ENCODE data around the gene SEPTIN10. TPM values are rescaled to one million over a fixed set of nuclear protein-coding genes. Genes with fewer than 3 reads are reported as not detected.

The SEPTIN10 gene
- total RNA-seq, 2 donors from 2014 or later, result 44.9 to 46.5 TPM

- Histone ChIP-seq H3K9me3 (no peaks in the 10 kb centered on the region), H3K36me3 (replicated peaks in 1 of 2; ENCODE audit: insufficient read depth in 1 of 2, low read depth in 2 of 2) (no peaks in the 10 kb centered on the region), H3K4me3 (peak overlapping the region; percentile 55 to 66), H3K27ac (peak overlapping the region; percentile 87 to 98 (median 93)), H3K27me3 (no peaks in the 10 kb centered on the region), H3K4me1 (peaks cover 35% of the 10 kb centered on the region)
- 0% methylated on average over 31 to 56 of the region's 82 CpGs for WGBS, 2 donors
- ATAC-seq, result peak; percentile 33
- DNase-seq, result peak in 3 of 4 donors; percentile 44 to 48 (median 47)
- intact Hi-C loops (cut with DNase I), result no loop called here
- TF ChIP-seq, protein P1, sequence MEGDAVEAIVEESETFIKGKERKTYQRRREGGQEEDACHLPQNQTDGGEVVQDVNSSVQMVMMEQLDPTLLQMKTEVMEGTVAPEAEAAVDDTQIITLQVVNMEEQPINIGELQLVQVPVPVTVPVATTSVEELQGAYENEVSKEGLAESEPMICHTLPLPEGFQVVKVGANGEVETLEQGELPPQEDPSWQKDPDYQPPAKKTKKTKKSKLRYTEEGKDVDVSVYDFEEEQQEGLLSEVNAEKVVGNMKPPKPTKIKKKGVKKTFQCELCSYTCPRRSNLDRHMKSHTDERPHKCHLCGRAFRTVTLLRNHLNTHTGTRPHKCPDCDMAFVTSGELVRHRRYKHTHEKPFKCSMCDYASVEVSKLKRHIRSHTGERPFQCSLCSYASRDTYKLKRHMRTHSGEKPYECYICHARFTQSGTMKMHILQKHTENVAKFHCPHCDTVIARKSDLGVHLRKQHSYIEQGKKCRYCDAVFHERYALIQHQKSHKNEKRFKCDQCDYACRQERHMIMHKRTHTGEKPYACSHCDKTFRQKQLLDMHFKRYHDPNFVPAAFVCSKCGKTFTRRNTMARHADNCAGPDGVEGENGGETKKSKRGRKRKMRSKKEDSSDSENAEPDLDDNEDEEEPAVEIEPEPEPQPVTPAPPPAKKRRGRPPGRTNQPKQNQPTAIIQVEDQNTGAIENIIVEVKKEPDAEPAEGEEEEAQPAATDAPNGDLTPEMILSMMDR (IDR thresholded peaks at IDR 0.05), result no peak
- TF ChIP-seq POLR2A (IDR thresholded peaks at IDR 0.05), result no peak
Measured at GRCh38 chr2:109613081-109613921, 465 bp downstream of the SEPTIN10 start.

DNA sequence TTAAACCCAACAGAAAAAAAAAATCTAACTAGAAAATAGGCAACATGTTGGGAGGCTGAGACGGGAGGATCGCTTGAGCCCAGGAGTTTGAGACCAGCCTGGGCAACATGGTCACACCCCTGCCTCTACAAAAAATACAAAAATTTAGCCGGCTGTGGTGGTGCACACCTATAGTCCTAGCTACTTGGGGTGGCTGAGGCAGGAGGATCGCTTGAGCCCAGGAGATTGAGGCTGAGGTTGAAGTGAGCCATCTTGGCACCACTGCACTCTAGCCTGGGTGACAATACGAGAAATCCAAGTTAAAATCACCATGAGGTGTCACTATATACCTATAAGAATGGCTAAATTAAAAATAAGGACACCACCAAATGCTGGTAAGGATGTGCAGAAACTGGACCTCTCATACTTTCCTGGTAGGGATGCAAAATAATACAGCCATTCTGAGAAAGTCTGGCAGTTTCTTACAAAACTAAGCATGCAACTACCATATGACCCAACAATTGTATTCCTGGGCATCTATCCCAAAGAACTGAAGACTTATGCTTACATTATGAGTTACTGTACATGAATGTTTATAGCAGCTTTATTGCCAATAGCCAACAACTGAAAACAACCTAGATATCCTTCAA is 2.2 kb downstream of the SEPTIN10 start:
- H3K36me3 ChIP-seq (replicated peaks in 1 of 2; ENCODE audit: insufficient read depth in 1 of 2, low read depth in 2 of 2), result no peaks in the 10 kb centered on the region
- H3K27me3 ChIP-seq, result no peaks in the 10 kb centered on the region
- WGBS, 2 donors, result 76 to 82% methylated on average over 5 of the region's 5 CpGs
- H3K27ac ChIP-seq, result no peak overlapping the region
- ATAC-seq (no peak), DNase-seq (no peak)
- intact Hi-C loops (cut with DNase I), result no loop called here
- H3K4me3 ChIP-seq, result no peak overlapping the region
- no peaks in the 10 kb centered on the region for H3K9me3 ChIP-seq
- TF ChIP-seq, protein P1 (IDR thresholded peaks at IDR 0.05), result peak in 4 of 7 experiments; percentile 42 to 44 (median 43)
- no peak for TF ChIP-seq POLR2A (IDR thresholded peaks at IDR 0.05)
- H3K4me1 ChIP-seq, result peaks cover 28% of the 10 kb centered on the region

- DNase-seq (no peak), ATAC-seq (no peak)
- no peak overlapping the region for H3K4me3 ChIP-seq
- H3K36me3 ChIP-seq (replicated peaks in 1 of 2; ENCODE audit: insufficient read depth in 1 of 2, low read depth in 2 of 2), result no peaks in the 10 kb centered on the region
- H3K27me3 ChIP-seq, result no peaks in the 10 kb centered on the region
- H3K27ac ChIP-seq, result no peak overlapping the region
- TF ChIP-seq POLR2A (IDR thresholded peaks at IDR 0.05), result no peak
- TF ChIP-seq, protein P1 (IDR thresholded peaks at IDR 0.05), result no peak
- 67 to 78% methylated on average over 8 of the region's 8 CpGs for WGBS, 2 donors
- no peaks in the 10 kb centered on the region for H3K9me3 ChIP-seq
- peaks cover 12% of the 10 kb centered on the region for H3K4me1 ChIP-seq
- intact Hi-C loops (cut with DNase I), result no loop called here
Measured at GRCh38 chr2:109609352-109610024, 4.3 kb downstream of the SEPTIN10 start.

DNA sequence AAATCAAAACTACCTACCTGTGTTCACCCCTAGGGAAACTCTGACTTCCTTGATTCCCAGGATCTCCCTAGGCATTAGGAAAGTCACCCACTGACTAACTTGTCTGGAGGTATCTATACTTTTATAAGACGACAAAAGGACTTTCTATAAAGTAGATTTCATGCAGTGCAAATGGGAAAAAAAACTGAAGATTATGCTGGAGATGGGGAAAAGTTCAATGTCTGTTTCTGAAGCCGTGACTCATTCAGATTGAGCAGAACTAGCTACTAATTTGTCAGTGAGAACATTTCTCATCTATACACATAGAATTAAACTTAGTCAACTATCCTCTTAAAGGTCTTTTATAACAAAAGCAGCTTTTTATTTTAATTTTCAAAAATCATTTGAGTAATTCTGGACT is 6.0 kb downstream of the SEPTIN10 start:
- ATAC-seq, result no peak
- no peak overlapping the region for H3K27ac ChIP-seq
- H3K9me3 ChIP-seq, result no peaks in the 10 kb centered on the region
- 81 to 83% methylated on average over 2 of the region's 2 CpGs for WGBS, 2 donors
- intact Hi-C loops (cut with DNase I), result no loop called here
- TF ChIP-seq, protein P1 (IDR thresholded peaks at IDR 0.05), result no peak
- TF ChIP-seq POLR2A (IDR thresholded peaks at IDR 0.05), result no peak
- no peaks in the 10 kb centered on the region for H3K36me3 ChIP-seq (replicated peaks in 1 of 2; ENCODE audit: insufficient read depth in 1 of 2, low read depth in 2 of 2)
- no peak for DNase-seq
- H3K27me3 ChIP-seq, result no peaks in the 10 kb centered on the region
- no peak overlapping the region for H3K4me3 ChIP-seq
- H3K4me1 ChIP-seq, result peaks cover 8% of the 10 kb centered on the region

All from body of pancreas (tissue), 4 donors.